GM21390 (cell line): ENCODE results near the gene PRRT2.
"Not testable (repeated sequence)": the region's sequence is repeated elsewhere in the genome, so short reads cannot be mapped to it uniquely, and the experiment has no call there.

Experiments used
- ATAC-seq: cut with Tn5 transposase; IDR thresholded peaks from one replicate; pipeline ENCODE4 v1.9.1; 2021; ENCODE audit not compliant: unreplicated experiment

PRRT2 gene

DNA sequence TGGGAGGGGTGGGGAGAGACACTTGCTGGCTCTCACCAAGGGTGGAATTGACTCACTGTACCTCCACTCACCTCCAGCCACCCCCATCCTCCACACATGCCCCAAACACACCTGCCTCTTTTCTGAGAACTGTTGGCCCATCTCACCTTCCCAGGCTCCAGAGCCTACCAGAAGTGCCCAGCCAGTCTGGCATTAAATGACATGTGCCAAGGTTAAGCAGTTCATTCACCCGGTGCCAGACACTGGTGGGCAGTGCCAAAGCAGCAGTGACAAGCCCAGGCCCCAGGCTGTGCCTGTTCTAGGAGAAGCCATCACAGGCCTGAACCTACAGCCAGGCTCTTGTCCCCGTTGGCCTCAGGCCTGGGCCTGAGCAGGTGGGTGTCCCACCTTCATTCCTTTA lies 19.5 kb downstream of the PRRT2 start:
- ATAC-seq: no peak

DNA sequence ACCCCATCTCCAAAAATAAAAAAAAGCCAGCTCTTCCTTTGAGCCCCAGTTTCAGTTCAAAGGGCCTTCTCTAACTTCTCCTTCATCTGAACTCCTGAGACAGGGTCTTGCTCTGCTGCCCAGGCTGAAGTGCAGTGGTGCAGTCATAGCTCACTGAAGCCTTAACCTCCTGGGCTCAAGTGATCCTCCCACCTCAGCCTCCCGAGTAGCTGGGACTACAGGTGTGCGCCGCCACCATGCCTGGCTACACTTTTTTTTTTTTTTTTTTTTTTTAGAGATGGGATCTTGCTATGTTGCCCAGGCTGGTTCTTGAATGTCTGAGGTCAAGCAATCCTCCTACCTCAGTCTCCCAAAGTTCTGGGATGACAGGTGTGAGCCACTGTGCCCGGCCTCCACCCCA lies 21.2 kb downstream of the PRRT2 start:
- ATAC-seq: not testable (repeated sequence)

DNA sequence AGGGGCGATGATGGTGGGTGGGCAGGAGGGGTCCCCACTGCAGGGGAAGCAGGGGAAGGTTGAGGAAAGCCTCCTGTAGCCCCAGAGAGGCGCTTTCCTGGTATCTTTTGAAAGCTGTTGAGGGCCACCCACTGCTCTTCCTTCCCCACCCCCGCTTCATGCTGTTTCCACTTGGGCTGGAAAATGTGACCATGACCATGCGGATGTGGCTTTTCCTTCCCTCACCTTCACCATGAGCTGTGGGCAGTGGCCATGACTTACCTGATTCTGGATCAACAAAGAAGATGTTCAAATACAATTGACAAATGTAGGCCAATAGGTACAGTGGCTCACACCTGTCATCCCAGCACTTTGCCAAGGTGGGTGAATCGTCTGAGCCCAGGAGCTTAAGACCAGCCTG lies 22.1 kb downstream of the PRRT2 start:
- ATAC-seq: no peak

DNA sequence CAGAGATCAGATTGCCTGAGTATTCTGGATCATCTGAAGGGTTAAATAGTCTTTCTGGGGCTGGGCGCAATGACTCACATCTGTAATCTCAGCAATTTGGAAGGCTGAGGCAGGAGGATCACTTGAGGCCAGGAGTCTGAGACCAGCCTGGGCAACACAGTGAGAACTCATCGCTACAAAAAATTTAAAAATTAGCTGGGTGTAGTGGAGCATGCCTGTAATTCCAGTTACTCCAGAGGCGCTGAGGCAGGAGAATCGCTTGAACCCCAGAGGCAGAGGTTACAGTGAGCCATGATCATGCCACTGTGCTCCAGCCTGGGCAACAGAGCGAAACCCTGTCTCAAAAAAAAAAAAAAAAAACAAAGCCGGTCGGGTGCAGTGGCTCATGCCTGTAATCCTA lies 23.9 kb downstream of the PRRT2 start:
- ATAC-seq: no peak

DNA sequence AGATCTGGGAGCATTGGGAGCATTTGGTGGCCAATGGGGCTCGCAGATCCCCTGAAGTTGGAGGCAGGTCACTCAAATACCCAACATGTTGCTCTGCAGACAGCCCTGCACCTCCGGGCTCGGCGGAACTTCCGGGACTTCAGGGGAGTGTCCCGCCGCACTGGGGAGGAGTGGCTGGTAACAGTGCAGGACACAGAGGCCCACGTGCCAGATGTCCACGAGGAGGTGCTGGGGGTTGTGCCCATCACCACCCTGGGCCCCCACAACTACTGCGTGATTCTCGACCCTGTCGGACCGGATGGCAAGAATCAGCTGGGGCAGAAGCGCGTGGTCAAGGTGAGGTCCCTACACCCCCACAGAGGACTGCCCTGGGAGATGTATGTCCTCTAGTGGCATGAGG lies 24.6 kb downstream of the PRRT2 start:
- ATAC-seq: no peak

DNA sequence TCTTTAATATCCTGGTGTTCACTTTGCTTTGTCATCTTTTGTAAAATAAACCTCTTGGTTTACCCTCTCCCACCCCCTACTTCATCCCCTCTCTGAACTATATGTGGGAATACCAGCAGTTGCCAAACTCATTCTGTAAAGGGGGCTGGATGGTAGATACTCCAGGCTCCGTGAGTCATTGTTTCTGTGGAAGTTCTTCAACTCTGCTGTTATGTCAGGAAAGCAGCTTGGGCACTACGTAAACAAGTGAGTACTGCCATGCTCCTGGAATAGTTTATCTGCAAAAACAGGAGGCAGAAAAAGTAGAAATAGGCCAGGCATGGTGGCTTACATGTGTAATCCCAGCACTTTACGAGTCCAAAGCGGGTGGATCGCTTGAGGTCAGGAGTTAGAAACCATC lies 25.8 kb downstream of the PRRT2 start:
- no peak for ATAC-seq

DNA sequence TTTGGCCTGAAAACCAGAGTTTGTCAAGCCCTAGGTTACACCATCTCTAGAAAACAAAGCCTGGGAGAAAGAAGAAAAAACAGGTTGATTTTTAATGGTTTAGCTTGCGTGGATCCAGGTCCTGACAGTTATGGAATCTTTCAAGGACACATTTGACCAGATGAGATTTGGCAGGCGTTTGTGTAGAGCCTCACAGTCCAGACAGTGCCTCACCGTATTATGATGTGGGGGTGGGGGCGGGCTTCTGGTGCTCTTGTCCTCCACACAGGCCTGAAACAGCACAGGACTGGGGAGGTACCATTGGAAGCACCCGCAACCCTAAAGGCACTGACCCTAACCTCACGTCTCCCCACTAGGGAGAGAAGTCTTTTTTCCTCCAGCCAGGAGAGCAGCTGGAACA lies 27.8 kb downstream of the PRRT2 start:
- ATAC-seq: no peak

DNA sequence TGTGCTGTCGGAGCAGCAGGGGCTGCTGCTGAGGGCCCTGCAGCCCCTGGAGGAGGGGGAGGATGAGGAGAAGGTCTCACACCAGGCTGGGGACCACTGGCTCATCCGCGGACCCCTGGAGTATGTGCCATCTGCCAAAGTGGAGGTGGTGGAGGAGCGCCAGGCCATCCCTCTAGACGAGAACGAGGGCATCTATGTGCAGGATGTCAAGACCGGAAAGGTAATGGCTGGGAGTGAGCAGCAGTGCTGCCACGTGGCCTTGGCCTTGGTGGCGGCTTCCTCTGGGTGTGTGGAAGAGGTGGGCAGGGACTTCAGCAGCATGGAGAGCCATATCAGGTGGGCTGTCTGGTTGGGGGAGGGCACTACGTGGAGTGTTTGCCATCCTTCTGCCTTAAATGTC lies 28.2 kb downstream of the PRRT2 start:
- ATAC-seq: no peak

DNA sequence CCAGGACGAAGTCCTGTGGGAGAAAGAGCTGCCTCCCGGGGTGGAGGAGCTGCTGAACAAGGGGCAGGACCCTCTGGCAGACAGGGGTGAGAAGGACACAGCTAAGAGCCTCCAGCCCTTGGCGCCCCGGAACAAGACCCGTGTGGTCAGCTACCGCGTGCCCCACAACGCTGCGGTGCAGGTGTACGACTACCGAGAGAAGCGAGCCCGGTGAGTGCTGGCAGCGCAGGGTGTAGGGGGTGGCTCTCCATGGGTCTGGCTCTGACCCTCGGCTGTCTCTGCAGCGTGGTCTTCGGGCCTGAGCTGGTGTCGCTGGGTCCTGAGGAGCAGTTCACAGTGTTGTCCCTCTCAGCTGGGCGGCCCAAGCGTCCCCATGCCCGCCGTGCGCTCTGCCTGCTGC lies 29.6 kb downstream of the PRRT2 start:
- no peak for ATAC-seq

DNA sequence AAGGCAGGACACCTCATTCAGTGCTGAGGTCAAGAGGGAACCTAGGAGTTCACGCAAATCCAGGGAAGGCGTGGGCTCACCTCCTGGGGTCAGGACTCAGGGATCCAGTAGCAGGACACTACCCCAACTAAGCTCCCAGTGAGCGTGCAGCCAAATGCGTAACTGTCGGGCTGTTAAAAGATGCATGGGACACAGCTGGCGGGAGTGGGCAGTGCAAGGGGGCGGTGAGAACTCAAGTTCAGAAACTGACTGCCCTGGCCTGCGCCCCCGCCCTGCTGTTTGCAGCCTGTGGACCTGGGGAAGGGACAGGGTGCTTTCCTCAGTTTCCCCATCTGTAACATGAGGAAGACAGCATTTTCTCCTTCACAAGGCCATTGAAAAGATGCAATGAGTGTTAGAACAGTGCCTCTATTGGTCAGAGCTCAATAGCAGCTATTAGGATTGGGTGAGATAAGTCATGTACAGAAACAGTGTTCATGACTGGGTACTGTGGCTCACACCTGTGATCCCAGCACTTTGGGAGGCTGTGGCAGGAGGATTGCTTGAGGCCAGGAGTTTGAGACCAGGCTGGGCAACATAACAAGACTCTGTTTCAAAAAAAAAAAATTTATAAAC lies 30.8 kb downstream of the PRRT2 start:
- no peak for ATAC-seq

DNA sequence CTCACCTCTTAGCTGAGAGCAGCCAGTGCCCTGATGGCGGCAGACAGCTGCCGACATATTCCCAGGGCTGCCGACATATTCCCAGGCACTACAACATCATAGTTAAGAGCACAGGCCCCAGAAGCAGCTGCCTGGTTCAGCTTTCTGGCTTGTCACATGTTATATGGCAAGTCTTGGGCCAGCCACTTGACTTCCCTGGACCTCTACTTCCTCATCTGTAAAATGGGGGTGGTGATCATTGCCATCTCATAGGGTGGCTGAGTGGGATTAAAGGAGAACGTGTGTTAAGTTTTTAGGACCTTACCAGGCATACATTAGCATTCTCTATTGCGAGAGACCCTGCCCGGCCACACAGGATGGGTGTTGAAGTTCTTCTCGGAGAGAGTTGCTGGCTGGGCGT lies 31.9 kb downstream of the PRRT2 start:
- no peak for ATAC-seq

DNA sequence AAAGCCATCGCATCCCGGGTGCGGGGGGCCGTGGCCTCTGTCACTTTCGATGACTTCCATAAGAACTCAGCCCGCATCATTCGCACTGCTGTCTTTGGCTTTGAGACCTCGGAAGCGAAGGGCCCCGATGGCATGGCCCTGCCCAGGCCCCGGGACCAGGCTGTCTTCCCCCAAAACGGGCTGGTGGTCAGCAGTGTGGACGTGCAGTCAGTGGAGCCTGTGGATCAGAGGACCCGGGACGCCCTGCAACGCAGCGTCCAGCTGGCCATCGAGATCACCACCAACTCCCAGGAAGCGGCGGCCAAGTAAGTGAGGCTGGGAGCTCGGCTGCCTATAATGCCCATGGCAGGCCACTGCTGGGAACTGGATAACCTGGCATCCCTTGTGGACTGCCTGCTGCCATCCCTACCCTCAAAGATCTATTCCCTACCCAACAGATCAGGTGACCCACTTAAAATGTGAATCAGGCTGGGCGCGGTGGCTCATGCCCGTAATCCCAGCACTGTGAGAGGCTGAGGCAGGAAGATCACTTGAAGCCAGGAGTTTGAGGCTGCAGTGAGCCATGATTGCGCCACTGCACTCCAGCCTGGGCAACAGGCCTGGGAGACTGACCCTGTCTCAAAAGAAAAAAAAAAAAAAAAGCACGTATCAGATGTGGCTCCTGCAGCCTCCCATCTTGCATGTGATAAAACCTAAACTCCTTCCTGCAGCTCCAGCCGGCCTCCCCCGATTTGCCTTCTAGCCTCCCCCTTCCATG lies 32.8 kb downstream of the PRRT2 start:
- ATAC-seq: no peak

DNA sequence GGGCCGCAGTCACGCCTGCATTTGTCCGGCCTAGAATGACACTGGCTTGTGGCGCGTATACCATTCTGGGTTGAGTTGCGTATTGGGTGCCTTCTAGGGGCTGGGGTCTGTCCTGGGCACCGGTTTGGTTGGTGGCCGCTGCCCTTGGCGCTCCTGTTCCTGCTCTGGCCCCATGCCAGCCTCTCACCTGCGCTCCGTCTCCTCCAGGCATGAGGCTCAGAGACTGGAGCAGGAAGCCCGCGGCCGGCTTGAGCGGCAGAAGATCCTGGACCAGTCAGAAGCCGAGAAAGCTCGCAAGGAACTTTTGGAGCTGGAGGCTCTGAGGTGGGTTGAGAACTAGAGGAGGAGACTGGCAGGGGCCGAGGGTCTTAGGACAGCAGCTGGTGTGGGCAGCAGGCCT lies 33.7 kb downstream of the PRRT2 start:
- no peak for ATAC-seq

DNA sequence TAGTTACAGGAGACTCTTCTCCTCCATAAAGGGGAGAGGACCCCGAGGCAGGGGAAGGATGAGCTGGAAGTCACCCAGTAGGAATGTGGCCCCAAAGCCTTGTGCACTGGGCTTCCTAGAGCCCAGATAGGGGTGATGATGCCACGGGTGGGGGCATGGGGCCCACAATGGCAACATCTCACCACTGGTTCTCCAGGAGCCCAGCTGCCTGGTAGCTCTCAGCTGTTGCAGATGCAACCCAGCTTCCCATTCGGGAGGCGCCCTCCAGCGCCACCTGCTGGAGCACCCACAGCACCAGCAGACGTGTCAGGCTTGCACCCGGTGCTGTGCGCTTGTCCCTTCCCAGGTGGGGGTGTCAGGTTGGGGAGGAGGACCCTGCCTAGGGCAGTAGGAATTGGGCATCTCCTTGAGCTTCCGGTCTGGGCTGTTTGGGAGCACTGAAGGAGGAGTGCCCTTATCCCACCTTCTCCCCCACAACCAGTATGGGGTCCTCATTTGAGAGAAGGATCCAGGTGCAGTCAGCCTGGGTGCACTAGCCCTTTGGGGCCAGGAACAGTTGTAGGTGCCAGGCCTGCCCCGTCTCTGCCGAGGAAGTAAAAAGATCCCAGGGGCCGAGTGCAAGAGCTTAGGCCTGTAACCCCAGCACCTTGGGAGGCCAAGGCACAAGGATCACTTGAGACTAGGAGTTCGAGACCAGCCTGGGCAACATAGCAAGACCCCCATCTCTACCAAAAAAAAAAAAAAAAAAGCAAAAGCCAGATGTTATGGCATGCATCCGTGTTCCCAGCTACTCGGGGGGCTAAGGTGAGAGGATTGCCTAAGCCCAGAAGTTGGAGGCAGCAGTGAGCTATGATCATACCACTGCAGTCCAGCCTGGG lies 36.7 kb downstream of the PRRT2 start:
- ATAC-seq: no peak

DNA sequence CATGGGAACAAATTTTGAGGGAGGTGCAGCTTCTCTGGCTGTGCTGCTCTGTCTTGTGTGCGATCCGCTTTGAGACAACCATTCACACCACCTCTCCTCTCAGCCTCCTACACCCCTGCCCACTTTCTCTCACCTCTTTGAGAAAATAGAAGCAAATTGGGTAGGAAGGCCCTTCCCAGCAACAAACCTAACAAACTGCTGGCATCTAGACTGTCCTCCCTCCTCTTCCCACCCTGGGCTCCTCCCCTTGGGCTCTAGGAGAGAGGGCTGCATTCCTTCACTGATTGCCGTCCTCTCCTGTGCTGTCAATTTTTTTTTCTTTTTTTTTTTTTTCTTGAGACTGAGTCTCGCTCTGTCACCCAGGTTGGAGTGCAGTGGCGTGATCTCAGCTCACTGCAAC lies 37.5 kb downstream of the PRRT2 start:
- ATAC-seq: no peak

DNA sequence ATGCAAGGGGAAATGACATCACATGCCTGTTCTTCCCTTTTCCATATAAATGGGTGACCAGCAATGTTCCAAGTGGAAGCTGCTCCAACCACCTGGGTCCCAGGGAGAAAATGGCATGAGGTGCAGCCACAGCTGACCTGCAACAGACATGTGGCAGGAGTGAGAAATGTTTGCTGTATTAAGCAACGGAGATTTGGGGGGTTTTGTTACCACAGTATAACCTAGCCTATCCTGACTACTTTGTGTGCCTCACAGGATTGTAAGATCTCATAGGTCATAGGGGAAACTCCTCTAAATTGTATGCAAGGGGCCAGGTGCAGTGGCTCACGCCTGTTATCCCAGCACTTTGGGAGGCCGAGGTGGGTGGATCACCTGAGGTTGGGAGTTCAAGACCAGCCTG lies 39.0 kb downstream of the PRRT2 start:
- ATAC-seq: no peak

DNA sequence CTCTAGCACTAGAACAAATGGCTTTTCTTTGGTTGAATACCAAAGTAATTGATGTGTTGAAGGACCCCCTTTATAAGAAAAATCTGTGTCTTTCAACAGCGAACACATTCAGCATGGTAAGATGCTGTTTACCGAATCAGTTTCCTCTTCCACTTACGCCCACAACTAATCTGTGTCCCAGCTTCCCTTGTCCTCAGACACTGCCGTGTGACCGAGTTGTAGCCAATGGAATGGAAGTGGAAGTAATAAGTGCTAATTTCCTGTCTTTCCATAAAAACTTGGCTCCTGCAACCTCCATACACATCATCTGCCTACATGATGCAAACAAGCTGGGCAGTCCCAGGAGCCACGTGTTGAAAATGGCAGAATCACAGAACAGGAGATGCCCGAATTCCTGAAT lies 40.7 kb downstream of the PRRT2 start:
- no peak for ATAC-seq

DNA sequence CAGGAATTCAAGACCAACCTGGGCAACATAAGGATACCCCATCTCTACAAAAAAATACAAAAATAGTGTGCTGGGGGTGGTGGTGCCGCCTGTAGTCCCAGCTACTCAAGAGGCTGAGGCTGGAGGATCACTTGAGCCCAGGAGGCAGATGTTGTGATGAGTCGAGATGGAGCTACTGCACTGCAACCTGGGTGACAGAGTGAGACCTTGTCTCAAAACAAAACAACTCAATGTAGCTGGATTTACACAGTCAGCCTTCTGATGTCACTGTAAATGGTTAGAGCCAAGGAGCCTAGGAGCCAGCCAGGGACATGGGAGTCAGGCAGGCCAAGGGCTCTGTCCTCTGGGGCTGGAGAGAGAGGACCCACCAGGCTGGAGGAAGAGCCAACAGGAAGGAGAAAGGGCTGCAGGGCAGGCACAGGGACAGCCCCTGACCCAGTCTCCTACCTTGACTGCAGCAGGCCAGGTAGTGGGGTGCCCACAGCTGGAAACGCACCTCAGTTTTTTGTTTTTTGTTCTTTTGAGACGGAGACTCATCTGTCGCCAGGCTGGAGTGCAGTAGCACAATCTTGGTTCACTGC lies 42.6 kb downstream of the PRRT2 start:
- ATAC-seq: no peak

DNA sequence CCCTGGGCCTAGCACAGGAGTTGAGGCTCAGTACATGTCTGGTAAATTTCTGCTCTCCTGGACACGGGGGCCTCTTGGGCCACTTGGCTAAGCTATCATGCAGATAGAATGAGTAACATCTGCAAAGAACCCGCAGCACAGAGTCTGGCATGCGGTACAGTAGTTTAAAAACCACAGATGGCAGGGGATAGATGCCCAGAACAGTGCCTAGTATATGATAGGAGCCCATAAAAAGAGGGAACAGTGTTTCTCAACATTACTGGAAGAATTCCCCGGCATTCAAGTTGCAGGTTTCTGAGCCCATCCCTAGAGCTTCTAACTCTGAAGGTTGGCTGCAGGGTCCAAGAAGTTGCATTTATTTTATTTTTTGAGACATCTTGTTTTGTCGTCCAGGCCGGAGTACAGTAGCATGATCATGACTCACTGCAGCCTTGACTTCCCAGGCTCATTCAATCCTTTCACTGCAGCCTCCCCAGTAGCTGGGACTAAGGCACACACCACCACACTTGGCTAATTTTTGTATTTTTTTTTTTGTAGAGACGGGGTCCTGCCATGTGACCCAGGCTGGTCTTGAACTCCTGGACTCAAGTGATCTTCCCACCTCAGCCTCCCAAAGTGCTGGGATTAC lies 45.3 kb downstream of the PRRT2 start:
- ATAC-seq: no peak

DNA sequence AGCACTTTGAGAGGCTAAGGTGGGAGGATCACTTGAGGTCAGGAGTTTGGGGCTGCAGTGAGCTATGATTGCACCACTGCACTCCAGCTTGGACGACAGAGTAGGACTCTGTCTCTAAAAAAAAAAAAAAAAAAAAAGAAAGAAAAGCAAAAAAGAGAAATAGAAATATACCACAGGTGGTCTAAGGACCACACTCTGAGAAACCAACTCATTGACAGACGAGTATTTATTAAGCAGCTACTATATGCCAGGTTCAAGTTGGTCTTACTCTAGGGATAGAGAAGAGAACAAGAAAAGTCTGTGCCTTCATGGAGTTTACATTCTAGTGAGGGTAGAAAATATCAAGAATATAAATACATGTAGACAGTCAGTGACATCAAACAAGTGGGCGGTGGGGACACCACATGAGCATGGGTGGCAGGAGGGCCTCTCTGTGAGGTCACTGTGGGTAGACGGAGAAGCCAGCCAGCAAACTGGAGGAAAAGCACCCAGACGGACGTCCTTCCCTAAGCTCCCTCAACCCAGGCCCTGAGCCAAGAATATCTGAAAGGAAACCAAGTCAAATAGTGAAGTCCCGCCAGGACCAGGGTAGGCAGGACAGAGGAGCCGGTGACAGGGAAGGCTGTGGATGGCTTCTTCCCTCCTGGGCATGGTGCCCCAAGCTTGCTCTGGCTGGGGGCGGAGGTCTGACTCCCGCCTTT lies 46.3 kb downstream of the PRRT2 start:
- ATAC-seq: no peak

DNA sequence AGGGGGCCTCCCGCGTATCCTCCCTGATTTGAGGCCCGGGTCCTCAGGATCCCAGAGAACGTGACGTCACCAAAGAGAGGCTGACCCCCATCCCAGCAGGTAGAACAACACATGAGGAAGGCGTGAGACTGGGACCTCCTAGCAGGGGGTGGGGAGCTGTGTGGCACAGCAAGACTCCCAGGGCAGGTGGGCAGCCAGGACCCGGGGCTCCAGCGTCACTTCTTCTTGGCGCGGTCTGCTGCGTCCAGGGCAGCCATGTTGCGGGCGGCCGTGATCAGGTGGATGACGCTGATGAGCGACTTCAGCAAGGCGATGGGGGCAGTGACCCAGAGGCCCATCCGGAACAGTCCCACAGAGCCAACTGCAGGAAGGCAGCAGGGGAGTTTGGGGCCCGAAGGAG lies 47.0 kb downstream of the PRRT2 start:
- no peak for ATAC-seq
